ENCODE data around the gene SND1. TPM values are rescaled to one million over a fixed set of nuclear protein-coding genes. Genes with fewer than 3 reads are reported as not detected.

The SND1 gene
- total RNA-seq, 1 donor from 2014 or later: 85.9 TPM

DNA sequence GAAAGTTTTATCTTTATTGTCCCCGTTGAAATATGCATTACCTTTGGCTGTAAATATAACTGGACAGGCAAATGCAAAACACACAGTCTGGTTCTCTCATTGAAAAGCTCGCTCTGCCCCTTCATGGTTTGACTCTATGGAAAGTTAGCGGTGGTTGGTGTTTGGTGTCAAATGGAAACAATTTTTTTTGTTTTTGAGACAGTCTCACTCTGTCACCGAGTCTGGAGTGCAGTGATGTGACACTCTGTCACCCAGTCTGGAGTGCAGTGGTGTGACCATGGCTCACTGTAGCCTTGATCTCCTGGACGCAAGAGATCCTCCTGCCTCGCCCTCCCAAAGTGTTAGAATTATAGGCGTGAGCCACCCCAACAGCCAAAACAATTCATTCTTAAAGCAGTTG is 229.6 kb downstream of the SND1 start:
- Histone ChIP-seq H3K4me3 (no peak overlapping the region), H3K9me3 (no peaks in the 10 kb centered on the region), H3K4me1 (peaks cover 15% of the 10 kb centered on the region), H3K27me3 (no peaks in the 10 kb centered on the region), H3K36me3 (no peaks in the 10 kb centered on the region), H3K27ac (no peak overlapping the region)
- intact Hi-C loops (cut with DNase I): no loop called here
- TF ChIP-seq POLR2A (IDR thresholded peaks at IDR 0.05) (no peak), POLR2AphosphoS5 (IDR thresholded peaks at IDR 0.05; ENCODE audit: insufficient read depth in 1 of 2, low read depth in 1 of 2) (no peak)
- TF ChIP-seq, protein P1, sequence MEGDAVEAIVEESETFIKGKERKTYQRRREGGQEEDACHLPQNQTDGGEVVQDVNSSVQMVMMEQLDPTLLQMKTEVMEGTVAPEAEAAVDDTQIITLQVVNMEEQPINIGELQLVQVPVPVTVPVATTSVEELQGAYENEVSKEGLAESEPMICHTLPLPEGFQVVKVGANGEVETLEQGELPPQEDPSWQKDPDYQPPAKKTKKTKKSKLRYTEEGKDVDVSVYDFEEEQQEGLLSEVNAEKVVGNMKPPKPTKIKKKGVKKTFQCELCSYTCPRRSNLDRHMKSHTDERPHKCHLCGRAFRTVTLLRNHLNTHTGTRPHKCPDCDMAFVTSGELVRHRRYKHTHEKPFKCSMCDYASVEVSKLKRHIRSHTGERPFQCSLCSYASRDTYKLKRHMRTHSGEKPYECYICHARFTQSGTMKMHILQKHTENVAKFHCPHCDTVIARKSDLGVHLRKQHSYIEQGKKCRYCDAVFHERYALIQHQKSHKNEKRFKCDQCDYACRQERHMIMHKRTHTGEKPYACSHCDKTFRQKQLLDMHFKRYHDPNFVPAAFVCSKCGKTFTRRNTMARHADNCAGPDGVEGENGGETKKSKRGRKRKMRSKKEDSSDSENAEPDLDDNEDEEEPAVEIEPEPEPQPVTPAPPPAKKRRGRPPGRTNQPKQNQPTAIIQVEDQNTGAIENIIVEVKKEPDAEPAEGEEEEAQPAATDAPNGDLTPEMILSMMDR (IDR thresholded peaks at IDR 0.05): no peak
- DNase-seq (ENCODE audit: extremely low spot score in 2 of 2): no peak

GRCh38 chr7:127882313-127882920 is 230.4 kb downstream of the SND1 start:
- no peak for DNase-seq (ENCODE audit: extremely low spot score in 2 of 2)
- TF ChIP-seq, protein P1 (IDR thresholded peaks at IDR 0.05): no peak
- TF ChIP-seq POLR2A (IDR thresholded peaks at IDR 0.05): no peak
- TF ChIP-seq POLR2AphosphoS5 (IDR thresholded peaks at IDR 0.05; ENCODE audit: insufficient read depth in 1 of 2, low read depth in 1 of 2): no peak
- intact Hi-C loops (cut with DNase I): no loop called here
- no peak overlapping the region for H3K27ac ChIP-seq
- no peaks in the 10 kb centered on the region for H3K36me3 ChIP-seq
- peaks cover 15% of the 10 kb centered on the region for H3K4me1 ChIP-seq
- no peaks in the 10 kb centered on the region for H3K27me3 ChIP-seq
- H3K4me3 ChIP-seq: no peak overlapping the region
- H3K9me3 ChIP-seq: no peaks in the 10 kb centered on the region

DNA sequence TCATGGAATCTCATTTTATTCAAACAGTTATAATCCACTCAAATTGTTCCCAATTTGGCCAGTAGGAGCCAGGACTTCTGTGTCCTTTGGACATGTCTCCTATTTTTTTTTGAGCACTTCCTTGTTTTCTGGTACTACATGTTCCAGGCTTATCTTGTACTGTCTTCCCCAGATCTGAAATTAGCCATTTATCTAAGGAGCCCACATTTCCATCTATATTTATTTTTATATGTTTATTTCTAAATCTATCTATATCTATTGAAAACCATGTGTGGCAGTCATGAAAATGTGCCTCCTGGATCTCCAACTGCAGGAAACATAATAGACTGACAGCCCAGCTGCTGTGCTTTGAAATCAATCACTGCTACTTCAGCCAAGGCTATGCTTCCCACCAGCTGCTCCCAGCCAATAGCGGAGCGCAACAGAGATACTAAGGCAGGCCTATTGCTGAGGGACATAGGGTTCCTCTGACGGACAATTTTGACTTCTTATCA is 232.1 kb downstream of the SND1 start:
- Histone ChIP-seq H3K4me1 (peaks cover 15% of the 10 kb centered on the region), H3K9me3 (no peaks in the 10 kb centered on the region), H3K27ac (no peak overlapping the region), H3K36me3 (peaks cover 0 to 8% of the 10 kb centered on the region in 2 donors), H3K27me3 (no peaks in the 10 kb centered on the region), H3K4me3 (no peak overlapping the region)
- TF ChIP-seq POLR2A (IDR thresholded peaks at IDR 0.05) (no peak), POLR2AphosphoS5 (IDR thresholded peaks at IDR 0.05; ENCODE audit: insufficient read depth in 1 of 2, low read depth in 1 of 2) (no peak)
- TF ChIP-seq, protein P1 (IDR thresholded peaks at IDR 0.05): no peak
- intact Hi-C loops (cut with DNase I): no loop called here
- no peak for DNase-seq (ENCODE audit: extremely low spot score in 2 of 2)

- Histone ChIP-seq H3K36me3 (peaks cover 0 to 8% of the 10 kb centered on the region in 2 donors), H3K27me3 (no peaks in the 10 kb centered on the region), H3K27ac (no peak overlapping the region), H3K4me3 (no peak overlapping the region), H3K4me1 (peaks cover 15% of the 10 kb centered on the region), H3K9me3 (no peaks in the 10 kb centered on the region)
- DNase-seq (ENCODE audit: extremely low spot score in 2 of 2): no peak
- no peak for TF ChIP-seq POLR2A (IDR thresholded peaks at IDR 0.05)
- TF ChIP-seq, protein P1 (IDR thresholded peaks at IDR 0.05): no peak
- TF ChIP-seq POLR2AphosphoS5 (IDR thresholded peaks at IDR 0.05; ENCODE audit: insufficient read depth in 1 of 2, low read depth in 1 of 2): no peak
- intact Hi-C loops (cut with DNase I): no loop called here
Measured at GRCh38 chr7:127885222-127885772, 233.3 kb downstream of the SND1 start.

DNA sequence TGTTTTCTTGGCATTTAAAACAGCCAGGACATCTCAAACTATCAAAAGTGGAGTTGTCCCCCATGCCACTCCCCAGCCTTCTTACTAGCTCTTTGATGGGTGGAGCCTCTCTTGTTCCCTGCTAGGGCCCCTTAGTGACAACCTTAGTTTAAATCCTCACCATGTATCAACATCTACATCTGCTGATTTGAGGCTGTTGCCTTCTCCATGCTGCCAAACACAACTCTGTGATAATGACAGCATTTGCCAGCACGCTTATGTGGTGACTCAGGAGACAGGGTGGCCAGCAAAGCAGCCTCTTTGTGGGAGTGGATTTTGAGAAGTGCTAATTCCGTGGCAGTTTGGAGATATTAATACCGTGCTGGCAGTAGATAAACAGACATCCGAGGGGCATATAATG is 233.8 kb downstream of the SND1 start:
- DNase-seq (ENCODE audit: extremely low spot score in 2 of 2): no peak
- TF ChIP-seq POLR2A (IDR thresholded peaks at IDR 0.05): no peak
- TF ChIP-seq POLR2AphosphoS5 (IDR thresholded peaks at IDR 0.05; ENCODE audit: insufficient read depth in 1 of 2, low read depth in 1 of 2): no peak
- TF ChIP-seq, protein P1 (IDR thresholded peaks at IDR 0.05): no peak
- intact Hi-C loops (cut with DNase I): no loop called here
- Histone ChIP-seq H3K27ac (no peak overlapping the region), H3K9me3 (no peaks in the 10 kb centered on the region), H3K4me3 (no peak overlapping the region), H3K4me1 (peaks cover 15% of the 10 kb centered on the region), H3K36me3 (peaks cover 0 to 8% of the 10 kb centered on the region in 2 donors), H3K27me3 (no peaks in the 10 kb centered on the region)

Data from vagina (tissue), 2 donors.